Nephron progenitor cell (in vitro differentiated cells): ENCODE measurements around the gene ZBTB7A.

Experiments
- DNase-seq: peaks from one replicate; pipeline ENCODE4 v3.0.0; 2021
- H3K27ac Mint-ChIP-seq: 2 replicates; pipeline ENCODE4 v1.8.0; 2021; ENCODE audit warnings: mild to moderate bottlenecking, moderate library complexity, mixed read lengths
- H3K27me3 Mint-ChIP-seq: 2 replicates; pipeline ENCODE4 v1.8.0; 2021; ENCODE audit warnings: mild to moderate bottlenecking, low read depth, mixed read lengths; ENCODE audit not compliant: poor library complexity
- H3K36me3 Mint-ChIP-seq: 2 replicates; pipeline ENCODE4 v1.8.0; 2021; ENCODE audit warnings: low read depth, mixed read lengths
- H3K4me1 Mint-ChIP-seq: 2 replicates; pipeline ENCODE4 v1.8.0; 2021; ENCODE audit warnings: mixed read lengths
- H3K4me3 Mint-ChIP-seq: 2 replicates; pipeline ENCODE4 v1.8.0; 2021; ENCODE audit warnings: mild to moderate bottlenecking, moderate library complexity, mixed read lengths
- H3K9me3 Mint-ChIP-seq: 2 replicates; pipeline ENCODE4 v1.8.0; 2021; ENCODE audit warnings: mild to moderate bottlenecking, moderate library complexity, mixed read lengths
- CTCF ChIP-seq: fragments of 200-600 bp; sonication (generic); IDR thresholded peaks from 2 replicates; pipeline ENCODE4 v1.5.0; 2021; ENCODE audit warnings: antibody characterized with exemption

The ZBTB7A gene

GRCh38 chr19:4030552-4030951 is 36.1 kb downstream of the ZBTB7A start:
- Mint-ChIP-seq H3K36me3 (peaks cover 28% of the 10 kb centered on the region), H3K9me3 (no peaks in the 10 kb centered on the region), H3K4me1 (no peaks in the 10 kb centered on the region), H3K27me3 (no peaks in the 10 kb centered on the region), H3K27ac (no peak overlapping the region), H3K4me3 (no peak overlapping the region)
- DNase-seq, result no peak
- no peak for TF ChIP-seq CTCF

- Mint-ChIP-seq H3K9me3 (no peaks in the 10 kb centered on the region), H3K4me3 (no peak overlapping the region), H3K27ac (no peak overlapping the region), H3K4me1 (no peaks in the 10 kb centered on the region), H3K27me3 (no peaks in the 10 kb centered on the region), H3K36me3 (peaks cover 30% of the 10 kb centered on the region)
- no peak for TF ChIP-seq CTCF
- no peak for DNase-seq
Observed at GRCh38 chr19:4029247-4029614, 37.5 kb downstream of the ZBTB7A start.

- Mint-ChIP-seq H3K27ac (no peak overlapping the region), H3K4me3 (no peak overlapping the region), H3K9me3 (no peaks in the 10 kb centered on the region), H3K27me3 (no peaks in the 10 kb centered on the region), H3K4me1 (no peaks in the 10 kb centered on the region), H3K36me3 (peaks cover 34% of the 10 kb centered on the region)
- DNase-seq, result no peak
- no peak for TF ChIP-seq CTCF
Observed at GRCh38 chr19:4028334-4029246, 38.1 kb downstream of the ZBTB7A start.

- Mint-ChIP-seq H3K9me3 (peaks cover 2% of the 10 kb centered on the region), H3K27ac (peak overlapping the region; percentile 80), H3K36me3 (peaks cover 41% of the 10 kb centered on the region), H3K4me1 (no peaks in the 10 kb centered on the region), H3K4me3 (no peak overlapping the region), H3K27me3 (no peaks in the 10 kb centered on the region)
- TF ChIP-seq CTCF, result no peak
- DNase-seq, result no peak
Observed at GRCh38 chr19:4027146-4027545, 39.6 kb downstream of the ZBTB7A start.

- Mint-ChIP-seq H3K36me3 (peaks cover 59% of the 10 kb centered on the region), H3K4me1 (no peaks in the 10 kb centered on the region), H3K27ac (peak overlapping the region; percentile 54), H3K4me3 (no peak overlapping the region), H3K27me3 (no peaks in the 10 kb centered on the region), H3K9me3 (peaks cover 5% of the 10 kb centered on the region)
- DNase-seq, result no peak
- TF ChIP-seq CTCF, result no peak
Observed at GRCh38 chr19:4025317-4025716, 41.4 kb downstream of the ZBTB7A start.
